Stimulated activated naive B cell treated with anti-CD40 and anti-IgM and Interleukin-4, amounts not matched to agents 10 μg/mL and 1 μg/mL and 100 μg/mL, for 72 hours (primary cell): ENCODE measurements around the gene PTPA.

Experiments
- ATAC-seq, 2 donors: fragments of 150-1000 bp; cut with Tn5 transposase; replicated peaks; 2 replicates each; pipeline ENCODE4 v1.10.0; 2021; ENCODE audit warnings: moderate library complexity in 1 of 2
- DNase-seq: peaks from one replicate; pipeline ENCODE4 v3.0.0; 2021
- H3K27ac Mint-ChIP-seq: one replicate; pipeline ENCODE4 v1.8.0; 2022; ENCODE audit warnings: mild to moderate bottlenecking, mixed read lengths
- H3K27me3 Mint-ChIP-seq, 2 donors: one replicate each; pipeline ENCODE4 v1.8.0; 2022; ENCODE audit warnings: mixed read lengths in 2 of 2
- H3K36me3 Mint-ChIP-seq, 2 donors: one replicate each; pipeline ENCODE4 v1.8.0; 2022; ENCODE audit warnings: mixed read lengths in 2 of 2, mild to moderate bottlenecking in 1 of 2
- H3K4me1 Mint-ChIP-seq, 2 donors: one replicate each; pipeline ENCODE4 v1.8.0; 2022; ENCODE audit warnings: mixed read lengths in 2 of 2, mild to moderate bottlenecking in 1 of 2
- H3K4me3 Mint-ChIP-seq, 2 donors: one replicate each; pipeline ENCODE4 v1.8.0; 2022; ENCODE audit warnings: mild to moderate bottlenecking in 2 of 2, mixed read lengths in 2 of 2, moderate library complexity in 1 of 2
- H3K9me3 Mint-ChIP-seq, 2 donors: one replicate each; pipeline ENCODE4 v1.8.0; 2022; ENCODE audit warnings: mixed read lengths in 2 of 2, mild to moderate bottlenecking in 1 of 2

The PTPA gene

GRCh38 chr9:129142138-129142935, 31.1 kb downstream of the PTPA start:
- Mint-ChIP-seq H3K4me3 (peak overlapping the region; percentile 57 to 77), H3K36me3 (peaks cover 32 to 33% of the 10 kb centered on the region in 2 donors), H3K27ac (peak overlapping the region; percentile 99)

DNA sequence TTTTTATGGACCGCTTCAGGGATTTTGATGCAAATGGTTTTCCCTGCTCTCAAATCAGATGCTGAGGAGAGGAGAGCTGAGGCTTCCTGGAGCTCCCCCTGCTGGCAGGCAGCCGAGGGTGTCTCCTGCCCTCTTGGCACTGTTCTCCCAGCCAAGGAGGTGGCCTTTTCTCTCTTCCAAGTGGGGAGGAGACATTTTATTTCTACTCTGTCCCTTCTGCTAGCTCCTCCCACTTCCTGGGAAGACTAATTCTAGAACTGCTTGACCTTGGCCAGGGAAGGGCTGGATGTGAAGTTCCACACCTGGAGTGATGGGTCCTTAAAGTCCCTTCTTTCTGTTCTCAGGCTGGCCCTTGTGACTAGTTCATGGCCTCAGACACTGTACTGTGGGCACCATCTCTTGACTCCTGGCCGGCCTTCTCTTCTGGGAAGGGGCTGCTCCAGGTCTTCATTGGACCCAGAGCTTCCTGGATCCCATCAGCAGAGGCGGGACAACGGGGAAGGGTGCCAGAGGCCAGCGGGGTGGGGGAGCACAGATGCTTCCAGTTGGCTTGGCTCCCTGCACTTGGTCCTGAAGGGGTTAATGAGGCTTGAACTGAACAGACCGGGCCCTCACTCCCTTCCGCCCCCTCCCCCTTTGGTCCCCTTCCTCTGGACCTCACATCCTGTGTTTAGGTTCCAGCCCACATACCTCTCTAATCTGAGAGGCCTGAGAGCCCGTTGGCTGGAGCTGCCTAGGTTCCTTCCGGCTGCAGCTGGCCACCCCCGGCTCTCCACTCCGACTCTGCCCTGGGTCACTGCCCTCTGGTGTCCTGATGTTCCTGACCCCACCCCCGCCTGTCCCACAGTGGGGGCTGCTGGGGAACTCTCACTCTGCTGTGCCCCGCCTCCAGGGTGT, 32.1 kb downstream of the PTPA start:
- DNase-seq, result peak; percentile 45
- Mint-ChIP-seq H3K27ac (peak overlapping the region; percentile 47), H3K27me3 (no peaks in the 10 kb centered on the region), H3K9me3 (no peaks in the 10 kb centered on the region), H3K36me3 (peaks cover 27 to 29% of the 10 kb centered on the region in 2 donors), H3K4me1 (peaks cover 49 to 60% of the 10 kb centered on the region in 2 donors), H3K4me3 (peak overlapping the region; percentile 57 to 77)
- ATAC-seq, result peak; percentile 18 to 31

More at GRCh38 chr9:129142138-129142935, 31.1 kb downstream of the PTPA start:
- Mint-ChIP-seq H3K27me3 (no peaks in the 10 kb centered on the region), H3K4me1 (peaks cover 49 to 60% of the 10 kb centered on the region in 2 donors), H3K9me3 (no peaks in the 10 kb centered on the region)
- no peak for DNase-seq
- no peak for ATAC-seq

DNA sequence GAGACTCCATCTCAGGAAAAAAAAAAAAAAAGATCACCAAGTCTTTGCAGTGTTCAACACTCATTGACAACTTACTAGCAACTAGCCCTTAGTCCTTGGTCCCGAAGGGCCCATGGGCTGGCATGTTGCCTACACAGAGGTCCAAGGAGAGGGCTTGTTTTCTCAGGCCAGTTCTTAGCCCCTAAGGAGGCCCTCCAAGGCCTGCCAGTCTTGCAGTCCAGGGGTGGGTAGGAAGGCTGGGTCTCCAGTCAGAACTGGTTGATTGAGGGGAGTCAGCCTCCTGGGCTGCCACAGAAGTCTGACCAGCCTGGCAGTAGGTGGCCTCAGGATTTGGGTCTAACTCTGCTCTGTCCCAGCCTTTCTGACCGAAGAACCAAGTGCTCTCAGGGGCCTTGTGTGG, 34.1 kb downstream of the PTPA start:
- Mint-ChIP-seq H3K4me3 (no peak overlapping the region), H3K4me1 (peaks cover 39 to 46% of the 10 kb centered on the region in 2 donors)
- ATAC-seq, result no peak

GRCh38 chr9:129145841-129146292, 34.7 kb downstream of the PTPA start:
- Mint-ChIP-seq H3K36me3 (peaks cover 45 to 53% of the 10 kb centered on the region in 2 donors), H3K4me3 (no peak overlapping the region), H3K9me3 (no peaks in the 10 kb centered on the region), H3K27ac (peak overlapping the region; percentile 42), H3K27me3 (no peaks in the 10 kb centered on the region), H3K4me1 (peaks cover 34 to 40% of the 10 kb centered on the region in 2 donors)
- DNase-seq, result no peak
- no peak for ATAC-seq

More for the DNA sequence above, 34.1 kb downstream of the PTPA start:
- Mint-ChIP-seq H3K36me3 (peaks cover 42 to 47% of the 10 kb centered on the region in 2 donors), H3K9me3 (no peaks in the 10 kb centered on the region), H3K27ac (peak overlapping the region; percentile 47), H3K27me3 (no peaks in the 10 kb centered on the region)
- no peak for DNase-seq

DNA sequence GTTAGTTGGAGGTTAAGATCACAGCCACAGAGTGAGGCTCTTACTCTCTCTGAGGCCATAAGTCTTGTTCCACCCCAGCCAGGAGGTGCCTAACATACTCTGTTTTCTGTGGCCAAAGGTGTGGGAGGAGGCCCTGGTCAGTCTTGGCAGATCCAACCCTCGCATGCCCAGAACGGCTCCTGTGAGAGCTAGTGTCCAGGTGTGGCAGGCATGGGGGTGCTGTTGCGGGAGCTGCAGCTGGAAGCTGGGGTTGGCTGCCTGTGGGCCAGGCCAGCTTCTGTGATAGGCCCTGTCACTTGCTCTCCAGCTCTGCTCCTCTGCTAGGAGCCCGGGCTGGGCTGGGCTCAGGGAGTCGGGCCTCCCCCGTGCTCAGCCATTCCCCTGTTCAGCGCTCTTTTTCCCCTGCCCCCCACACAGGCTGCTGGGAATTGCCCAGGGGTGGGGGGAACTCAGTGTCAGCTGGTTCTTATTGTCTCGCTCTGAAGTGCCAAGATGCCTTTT, 35.3 kb downstream of the PTPA start:
- no peaks in the 10 kb centered on the region for H3K27me3 Mint-ChIP-seq
- no peak overlapping the region for H3K4me3 Mint-ChIP-seq
- H3K27ac Mint-ChIP-seq, result peak overlapping the region; percentile 77
- H3K36me3 Mint-ChIP-seq, result peaks cover 47 to 57% of the 10 kb centered on the region in 2 donors
- no peaks in the 10 kb centered on the region for H3K9me3 Mint-ChIP-seq
- peaks cover 34% of the 10 kb centered on the region in 2 donors for H3K4me1 Mint-ChIP-seq
- DNase-seq (no peak), ATAC-seq (no peak)

DNA sequence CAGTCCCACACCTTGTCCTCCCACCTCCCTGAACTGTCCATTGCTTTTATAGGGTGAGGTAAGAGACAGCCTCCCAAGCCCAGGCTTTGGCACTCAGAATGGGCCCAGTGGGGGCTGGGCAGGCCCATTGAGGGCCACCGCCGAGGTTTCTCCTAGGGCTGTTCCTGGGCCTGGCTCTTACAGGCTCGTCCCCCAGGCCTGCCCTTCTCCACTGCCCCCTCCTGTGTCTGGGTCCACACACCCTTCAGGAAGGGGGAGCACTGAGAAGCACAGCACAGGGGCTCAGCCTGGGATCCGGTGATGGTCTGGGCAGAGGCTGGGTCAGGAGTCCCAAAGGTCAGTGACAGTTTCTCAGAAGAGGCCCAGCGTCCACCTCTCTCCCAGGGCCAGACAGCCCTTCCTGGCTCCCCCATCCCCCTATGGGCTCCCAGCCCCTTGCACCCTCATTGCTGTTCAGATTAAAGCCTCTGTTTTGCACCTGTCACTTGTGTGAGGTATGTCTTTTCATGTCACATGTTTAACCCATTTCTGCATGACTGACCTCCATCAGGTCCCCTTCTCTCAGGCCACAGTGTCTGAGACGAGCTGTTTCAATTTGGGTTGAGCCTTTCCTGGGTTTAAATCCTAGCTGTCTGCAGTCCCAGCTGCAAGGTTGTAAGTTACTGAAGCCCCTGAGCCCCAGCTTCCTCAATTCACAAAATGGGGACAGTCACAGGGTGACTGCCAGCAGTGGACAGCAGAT, 37.4 kb downstream of the PTPA start:
- no peak for DNase-seq
- Mint-ChIP-seq H3K27me3 (no peaks in the 10 kb centered on the region), H3K36me3 (peaks cover 45 to 53% of the 10 kb centered on the region in 2 donors), H3K4me1 (peaks cover 13 to 18% of the 10 kb centered on the region in 2 donors), H3K4me3 (no peak overlapping the region), H3K27ac (peak overlapping the region; percentile 53), H3K9me3 (no peaks in the 10 kb centered on the region)
- ATAC-seq, result no peak

- H3K9me3 Mint-ChIP-seq, result no peaks in the 10 kb centered on the region
- no peak overlapping the region for H3K4me3 Mint-ChIP-seq
- peaks cover 42 to 50% of the 10 kb centered on the region in 2 donors for H3K36me3 Mint-ChIP-seq
- no peak for DNase-seq
- H3K4me1 Mint-ChIP-seq, result peaks cover 6 to 14% of the 10 kb centered on the region in 2 donors
- H3K27me3 Mint-ChIP-seq, result no peaks in the 10 kb centered on the region
- ATAC-seq, result no peak
- no peak overlapping the region for H3K27ac Mint-ChIP-seq
These were observed 38.2 kb downstream of the PTPA start for GRCh38 chr9:129149442-129149841.

DNA sequence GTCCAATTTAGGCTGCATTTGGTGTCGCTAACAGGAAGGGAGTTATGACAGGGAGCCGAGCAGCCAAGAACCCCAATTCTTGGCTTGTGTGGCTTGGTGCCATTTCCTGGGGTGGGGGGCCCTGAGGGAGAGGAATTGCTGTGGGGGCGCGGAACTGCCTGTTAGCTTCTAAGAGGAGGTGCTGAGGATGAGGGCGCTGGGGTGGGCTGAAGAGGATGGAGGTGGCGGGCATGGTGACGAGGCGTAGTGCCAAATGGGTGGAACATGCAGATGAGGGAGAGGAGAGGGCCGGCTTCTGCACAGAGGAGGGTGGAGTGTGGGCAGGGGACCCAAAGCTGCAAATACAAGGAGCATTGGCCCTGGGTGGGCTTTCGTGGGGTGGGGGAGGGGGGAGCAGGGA, 38.9 kb downstream of the PTPA start:
- ATAC-seq (no peak), DNase-seq (no peak)
- no peak overlapping the region for H3K27ac Mint-ChIP-seq
- H3K27me3 Mint-ChIP-seq, result no peaks in the 10 kb centered on the region
- no peaks in the 10 kb centered on the region for H3K9me3 Mint-ChIP-seq
- peaks cover 6 to 14% of the 10 kb centered on the region in 2 donors for H3K4me1 Mint-ChIP-seq
- no peak overlapping the region for H3K4me3 Mint-ChIP-seq
- H3K36me3 Mint-ChIP-seq, result peaks cover 42 to 51% of the 10 kb centered on the region in 2 donors

DNA sequence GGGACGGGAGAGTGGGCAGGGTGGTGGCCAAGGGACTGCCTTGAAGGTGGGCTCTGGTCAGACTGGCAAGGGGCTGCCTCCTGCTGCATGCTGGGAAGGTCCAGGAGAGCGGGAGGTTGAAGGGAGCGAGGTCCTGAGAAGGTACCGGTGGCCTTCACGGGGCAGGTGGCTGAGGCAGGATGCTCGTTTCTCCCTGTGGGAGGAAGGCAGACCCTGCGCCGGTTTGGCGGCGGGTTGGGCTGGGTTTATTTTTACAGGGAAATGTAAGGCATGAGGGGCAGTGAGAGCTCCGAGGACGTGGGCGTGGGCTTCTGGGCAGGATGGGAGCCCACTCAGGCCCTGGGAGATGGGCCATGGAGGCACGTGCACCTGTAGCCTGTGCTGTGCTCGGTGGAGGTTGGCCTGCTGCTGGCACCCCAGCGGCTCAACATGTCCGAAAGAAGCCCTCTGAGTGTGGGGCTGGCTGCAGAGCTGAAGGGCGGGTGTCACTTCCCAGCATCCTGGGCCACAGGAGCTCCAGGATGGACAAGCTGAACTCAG, 39.5 kb downstream of the PTPA start:
- ATAC-seq (no peak), DNase-seq (no peak)
- no peak overlapping the region for H3K4me3 Mint-ChIP-seq
- H3K9me3 Mint-ChIP-seq, result no peaks in the 10 kb centered on the region
- H3K36me3 Mint-ChIP-seq, result peaks cover 42 to 56% of the 10 kb centered on the region in 2 donors
- H3K27ac Mint-ChIP-seq, result no peak overlapping the region
- no peaks in the 10 kb centered on the region for H3K27me3 Mint-ChIP-seq
- peaks cover 6 to 14% of the 10 kb centered on the region in 2 donors for H3K4me1 Mint-ChIP-seq

DNA sequence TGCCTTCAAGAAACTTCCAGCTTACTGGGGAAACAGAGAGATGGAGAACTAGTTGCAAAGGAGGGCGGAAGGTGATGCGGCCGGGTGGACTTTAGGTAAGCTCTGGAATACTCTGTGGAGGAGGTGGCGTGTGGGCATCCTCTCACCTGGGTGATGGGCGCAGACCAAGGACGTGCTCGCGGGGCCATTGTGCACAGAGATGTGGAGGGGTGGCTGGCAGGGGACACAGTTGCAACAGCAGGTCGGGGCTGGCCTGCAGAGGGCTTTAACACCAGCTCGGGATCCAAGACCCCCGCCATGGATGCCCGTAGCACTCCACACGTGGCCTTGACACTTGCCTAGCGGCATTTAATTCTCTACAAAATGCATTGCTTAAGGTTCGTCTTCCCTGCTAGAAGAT, 40.3 kb downstream of the PTPA start:
- DNase-seq (no peak), ATAC-seq (no peak)
- peaks cover 6 to 11% of the 10 kb centered on the region in 2 donors for H3K4me1 Mint-ChIP-seq
- H3K27ac Mint-ChIP-seq, result no peak overlapping the region
- no peaks in the 10 kb centered on the region for H3K27me3 Mint-ChIP-seq
- no peaks in the 10 kb centered on the region for H3K9me3 Mint-ChIP-seq
- H3K36me3 Mint-ChIP-seq, result peaks cover 42 to 54% of the 10 kb centered on the region in 2 donors
- H3K4me3 Mint-ChIP-seq, result no peak overlapping the region

GRCh38 chr9:129154866-129155477, 43.8 kb downstream of the PTPA start:
- Mint-ChIP-seq H3K4me1 (peaks cover 0 to 3% of the 10 kb centered on the region in 2 donors), H3K9me3 (no peaks in the 10 kb centered on the region), H3K4me3 (no peak overlapping the region), H3K27ac (no peak overlapping the region), H3K36me3 (peaks cover 27 to 31% of the 10 kb centered on the region in 2 donors), H3K27me3 (no peaks in the 10 kb centered on the region)
- no peak for DNase-seq
- ATAC-seq, result no peak

DNA sequence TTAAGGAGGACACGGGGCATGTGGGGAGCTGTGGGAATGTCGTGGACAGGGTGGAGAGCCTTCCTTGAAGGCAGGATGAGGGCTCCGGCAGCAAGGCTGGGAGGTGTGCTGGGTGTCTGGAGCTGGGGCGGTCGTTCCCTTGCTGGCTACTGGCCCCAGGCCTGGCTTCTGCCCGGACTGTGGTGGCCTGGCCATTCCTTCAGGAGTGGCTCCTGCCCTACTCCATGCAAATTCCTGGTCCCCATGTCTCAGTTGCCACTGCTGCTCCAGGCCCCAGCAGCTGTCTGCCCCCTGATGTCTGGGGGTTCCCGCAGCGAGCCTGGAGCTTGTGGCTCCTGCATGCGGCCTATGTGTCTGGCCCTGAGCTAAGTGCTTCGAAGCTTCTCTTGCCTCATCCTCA, 44.9 kb downstream of the PTPA start:
- Mint-ChIP-seq H3K27ac (no peak overlapping the region), H3K36me3 (peaks cover 19 to 21% of the 10 kb centered on the region in 2 donors), H3K4me3 (no peak overlapping the region), H3K27me3 (no peaks in the 10 kb centered on the region), H3K9me3 (no peaks in the 10 kb centered on the region), H3K4me1 (peaks cover 0 to 2% of the 10 kb centered on the region in 2 donors)
- ATAC-seq, result no peak
- DNase-seq, result no peak
